Measurements from ENCODE around the gene SPAG16.

Gene SPAG16

GRCh38 chr2:214320211-214320610, 1035.9 kb downstream of the SPAG16 start:
- TF ChIP-seq ZFP41 (tag by site-specific recombination; IDR thresholded peaks at IDR 0.05; ENCODE audit: borderline replicate concordance) (no peak), ZNF112 (tag by site-specific recombination; IDR thresholded peaks at IDR 0.05) (no peak), ZNF529 (tag by site-specific recombination; IDR thresholded peaks at IDR 0.05; ENCODE audit: insufficient replicate concordance) (no peak), ZBTB1 (tag by site-specific recombination; IDR thresholded peaks at IDR 0.05) (no peak), ZNF114 (tag by site-specific recombination; IDR thresholded peaks at IDR 0.05) (no peak), ZNF473 (tag by site-specific recombination; IDR thresholded peaks at IDR 0.05) (no peak)
- TF ChIP-seq, protein P1, sequence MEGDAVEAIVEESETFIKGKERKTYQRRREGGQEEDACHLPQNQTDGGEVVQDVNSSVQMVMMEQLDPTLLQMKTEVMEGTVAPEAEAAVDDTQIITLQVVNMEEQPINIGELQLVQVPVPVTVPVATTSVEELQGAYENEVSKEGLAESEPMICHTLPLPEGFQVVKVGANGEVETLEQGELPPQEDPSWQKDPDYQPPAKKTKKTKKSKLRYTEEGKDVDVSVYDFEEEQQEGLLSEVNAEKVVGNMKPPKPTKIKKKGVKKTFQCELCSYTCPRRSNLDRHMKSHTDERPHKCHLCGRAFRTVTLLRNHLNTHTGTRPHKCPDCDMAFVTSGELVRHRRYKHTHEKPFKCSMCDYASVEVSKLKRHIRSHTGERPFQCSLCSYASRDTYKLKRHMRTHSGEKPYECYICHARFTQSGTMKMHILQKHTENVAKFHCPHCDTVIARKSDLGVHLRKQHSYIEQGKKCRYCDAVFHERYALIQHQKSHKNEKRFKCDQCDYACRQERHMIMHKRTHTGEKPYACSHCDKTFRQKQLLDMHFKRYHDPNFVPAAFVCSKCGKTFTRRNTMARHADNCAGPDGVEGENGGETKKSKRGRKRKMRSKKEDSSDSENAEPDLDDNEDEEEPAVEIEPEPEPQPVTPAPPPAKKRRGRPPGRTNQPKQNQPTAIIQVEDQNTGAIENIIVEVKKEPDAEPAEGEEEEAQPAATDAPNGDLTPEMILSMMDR (tag by site-specific recombination; IDR thresholded peaks at IDR 0.05) = no peak
- TF ChIP-seq, protein P2, sequence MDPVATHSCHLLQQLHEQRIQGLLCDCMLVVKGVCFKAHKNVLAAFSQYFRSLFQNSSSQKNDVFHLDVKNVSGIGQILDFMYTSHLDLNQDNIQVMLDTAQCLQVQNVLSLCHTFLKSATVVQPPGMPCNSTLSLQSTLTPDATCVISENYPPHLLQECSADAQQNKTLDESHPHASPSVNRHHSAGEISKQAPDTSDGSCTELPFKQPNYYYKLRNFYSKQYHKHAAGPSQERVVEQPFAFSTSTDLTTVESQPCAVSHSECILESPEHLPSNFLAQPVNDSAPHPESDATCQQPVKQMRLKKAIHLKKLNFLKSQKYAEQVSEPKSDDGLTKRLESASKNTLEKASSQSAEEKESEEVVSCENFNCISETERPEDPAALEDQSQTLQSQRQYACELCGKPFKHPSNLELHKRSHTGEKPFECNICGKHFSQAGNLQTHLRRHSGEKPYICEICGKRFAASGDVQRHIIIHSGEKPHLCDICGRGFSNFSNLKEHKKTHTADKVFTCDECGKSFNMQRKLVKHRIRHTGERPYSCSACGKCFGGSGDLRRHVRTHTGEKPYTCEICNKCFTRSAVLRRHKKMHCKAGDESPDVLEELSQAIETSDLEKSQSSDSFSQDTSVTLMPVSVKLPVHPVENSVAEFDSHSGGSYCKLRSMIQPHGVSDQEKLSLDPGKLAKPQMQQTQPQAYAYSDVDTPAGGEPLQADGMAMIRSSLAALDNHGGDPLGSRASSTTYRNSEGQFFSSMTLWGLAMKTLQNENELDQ (tag by site-specific recombination; IDR thresholded peaks at IDR 0.05; ENCODE audit: low read depth) = no peak
- TF ChIP-seq, protein P3, sequence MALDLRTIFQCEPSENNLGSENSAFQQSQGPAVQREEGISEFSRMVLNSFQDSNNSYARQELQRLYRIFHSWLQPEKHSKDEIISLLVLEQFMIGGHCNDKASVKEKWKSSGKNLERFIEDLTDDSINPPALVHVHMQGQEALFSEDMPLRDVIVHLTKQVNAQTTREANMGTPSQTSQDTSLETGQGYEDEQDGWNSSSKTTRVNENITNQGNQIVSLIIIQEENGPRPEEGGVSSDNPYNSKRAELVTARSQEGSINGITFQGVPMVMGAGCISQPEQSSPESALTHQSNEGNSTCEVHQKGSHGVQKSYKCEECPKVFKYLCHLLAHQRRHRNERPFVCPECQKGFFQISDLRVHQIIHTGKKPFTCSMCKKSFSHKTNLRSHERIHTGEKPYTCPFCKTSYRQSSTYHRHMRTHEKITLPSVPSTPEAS (tag by site-specific recombination; IDR thresholded peaks at IDR 0.05) = no peak
- H3K27ac ChIP-seq (ENCODE audit: extremely low read depth, low read depth, low read length) = no peak overlapping the region
- no peaks in the 10 kb centered on the region for H3K4me1 ChIP-seq (ENCODE audit: control insufficient read depth, insufficient read depth, low read length)
- no peak overlapping the region for H3K4me3 ChIP-seq (ENCODE audit: low read depth, low read length)
- CTCF ChIA-PET = no interaction called here
- H3K36me3 ChIP-seq (ENCODE audit: control insufficient read depth in 2 of 2, insufficient read depth in 1 of 2, low read length in 2 of 2) = no peaks in the 10 kb centered on the region
- POLR2A ChIA-PET = no interaction called here
- no peaks in the 10 kb centered on the region for H3K9me3 ChIP-seq (ENCODE audit: control insufficient read depth, insufficient read depth, low read depth, low read length)

DNA sequence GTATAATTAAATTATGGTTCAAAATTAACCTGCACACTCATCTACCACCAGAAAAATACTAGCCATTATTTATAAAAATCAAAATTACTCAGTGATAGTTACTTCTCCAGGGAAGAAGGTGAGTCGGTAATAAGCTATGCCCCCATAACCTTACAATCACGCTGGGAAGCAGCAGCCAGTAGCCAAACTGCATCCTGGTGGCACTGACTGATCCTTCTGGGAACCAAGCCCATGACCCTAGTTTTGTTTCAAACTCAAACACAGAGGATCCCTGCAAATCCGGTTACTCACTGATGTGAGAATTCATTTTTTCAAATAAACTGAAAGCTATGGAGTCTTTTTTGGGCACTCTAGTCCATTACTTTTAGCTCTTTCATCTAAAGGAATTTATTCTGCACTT, 1038.4 kb downstream of the SPAG16 start:
- CTCF ChIA-PET = no interaction called here
- H3K9me3 ChIP-seq (ENCODE audit: control insufficient read depth, insufficient read depth, low read depth, low read length) = no peaks in the 10 kb centered on the region
- TF ChIP-seq ZFHX2 (tag by site-specific recombination; conservative IDR thresholded peaks at IDR 0.05) (no peak), ZNF302 (tag by site-specific recombination; IDR thresholded peaks at IDR 0.05; ENCODE audit: low read depth) (no peak), BCL11A (tag by site-specific recombination; IDR thresholded peaks at IDR 0.05; ENCODE audit: low read depth) (no peak), PRDM1 (tag by site-specific recombination; IDR thresholded peaks at IDR 0.05) (no peak), ZNF311 (tag by site-specific recombination; IDR thresholded peaks at IDR 0.05; ENCODE audit: borderline replicate concordance) (no peak), ZNF529 (tag by site-specific recombination; IDR thresholded peaks at IDR 0.05; ENCODE audit: insufficient replicate concordance) (no peak), ZNF701 (tag by site-specific recombination; IDR thresholded peaks at IDR 0.05) (no peak), TRIM28 (IDR thresholded peaks at IDR 0.05; ENCODE audit: borderline replicate concordance, low read length) (no peak), ZBTB1 (tag by site-specific recombination; IDR thresholded peaks at IDR 0.05) (no peak), ZBTB10 (tag by site-specific recombination; IDR thresholded peaks at IDR 0.05) (no peak)
- TF ChIP-seq, protein P3 (tag by site-specific recombination; IDR thresholded peaks at IDR 0.05) = no peak
- TF ChIP-seq, protein P4, sequence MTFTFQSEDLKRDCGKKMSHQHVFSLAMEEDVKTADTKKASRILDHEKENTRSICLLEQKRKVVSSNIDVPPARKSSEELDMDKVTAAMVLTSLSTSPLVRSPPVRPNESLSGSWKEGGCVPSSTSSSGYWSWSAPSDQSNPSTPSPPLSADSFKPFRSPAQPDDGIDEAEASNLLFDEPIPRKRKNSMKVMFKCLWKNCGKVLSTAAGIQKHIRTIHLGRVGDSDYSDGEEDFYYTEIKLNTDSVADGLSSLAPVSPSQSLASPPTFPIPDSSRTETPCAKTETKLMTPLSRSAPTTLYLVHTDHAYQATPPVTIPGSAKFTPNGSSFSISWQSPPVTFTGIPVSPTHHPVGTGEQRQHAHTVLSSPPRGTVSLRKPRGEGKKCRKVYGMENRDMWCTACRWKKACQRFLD (tag by site-specific recombination; IDR thresholded peaks at IDR 0.05) = no peak
- TF ChIP-seq, protein P5, sequence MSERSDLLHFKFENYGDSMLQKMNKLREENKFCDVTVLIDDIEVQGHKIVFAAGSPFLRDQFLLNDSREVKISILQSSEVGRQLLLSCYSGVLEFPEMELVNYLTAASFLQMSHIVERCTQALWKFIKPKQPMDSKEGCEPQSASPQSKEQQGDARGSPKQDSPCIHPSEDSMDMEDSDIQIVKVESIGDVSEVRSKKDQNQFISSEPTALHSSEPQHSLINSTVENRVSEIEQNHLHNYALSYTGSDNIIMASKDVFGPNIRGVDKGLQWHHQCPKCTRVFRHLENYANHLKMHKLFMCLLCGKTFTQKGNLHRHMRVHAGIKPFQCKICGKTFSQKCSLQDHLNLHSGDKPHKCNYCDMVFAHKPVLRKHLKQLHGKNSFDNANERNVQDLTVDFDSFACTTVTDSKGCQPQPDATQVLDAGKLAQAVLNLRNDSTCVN (tag by site-specific recombination; optimal IDR thresholded peaks at IDR 0.05) = no peak
- TF ChIP-seq, protein P6, sequence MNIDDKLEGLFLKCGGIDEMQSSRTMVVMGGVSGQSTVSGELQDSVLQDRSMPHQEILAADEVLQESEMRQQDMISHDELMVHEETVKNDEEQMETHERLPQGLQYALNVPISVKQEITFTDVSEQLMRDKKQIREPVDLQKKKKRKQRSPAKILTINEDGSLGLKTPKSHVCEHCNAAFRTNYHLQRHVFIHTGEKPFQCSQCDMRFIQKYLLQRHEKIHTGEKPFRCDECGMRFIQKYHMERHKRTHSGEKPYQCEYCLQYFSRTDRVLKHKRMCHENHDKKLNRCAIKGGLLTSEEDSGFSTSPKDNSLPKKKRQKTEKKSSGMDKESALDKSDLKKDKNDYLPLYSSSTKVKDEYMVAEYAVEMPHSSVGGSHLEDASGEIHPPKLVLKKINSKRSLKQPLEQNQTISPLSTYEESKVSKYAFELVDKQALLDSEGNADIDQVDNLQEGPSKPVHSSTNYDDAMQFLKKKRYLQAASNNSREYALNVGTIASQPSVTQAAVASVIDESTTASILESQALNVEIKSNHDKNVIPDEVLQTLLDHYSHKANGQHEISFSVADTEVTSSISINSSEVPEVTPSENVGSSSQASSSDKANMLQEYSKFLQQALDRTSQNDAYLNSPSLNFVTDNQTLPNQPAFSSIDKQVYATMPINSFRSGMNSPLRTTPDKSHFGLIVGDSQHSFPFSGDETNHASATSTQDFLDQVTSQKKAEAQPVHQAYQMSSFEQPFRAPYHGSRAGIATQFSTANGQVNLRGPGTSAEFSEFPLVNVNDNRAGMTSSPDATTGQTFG (tag by site-specific recombination; IDR thresholded peaks at IDR 0.05; ENCODE audit: borderline replicate concordance) = no peak

More for the DNA sequence above, 1038.4 kb downstream of the SPAG16 start:
- Histone ChIP-seq H3K27ac (ENCODE audit: extremely low read depth, low read depth, low read length) (no peak overlapping the region), H3K4me3 (ENCODE audit: low read depth, low read length) (no peak overlapping the region), H3K4me1 (ENCODE audit: control insufficient read depth, insufficient read depth, low read length) (no peaks in the 10 kb centered on the region), H3K36me3 (ENCODE audit: control insufficient read depth in 2 of 2, insufficient read depth in 1 of 2, low read length in 2 of 2) (no peaks in the 10 kb centered on the region)
- POLR2A ChIA-PET = interaction anchor here (0.6 kb wide), 1 partner anchor 9 kb away, joined by 4 read pairs; no protein-coding TSS in a partner anchor
